Anterior cingulate cortex (tissue), 58 donors: Measurements from ENCODE around the gene POLR2H.
"Not testable (repeated sequence)": the region's sequence is repeated elsewhere in the genome, so short reads cannot be mapped to it uniquely, and the experiment has no call there.

Experiments
- DNase-seq, 58 donors: peaks; one replicate each; lab custom pipeline; 2025; lab: John Stamatoyannopoulos, UW

The POLR2H gene

GRCh38 chr3:184335291-184335660 is 26.2 kb upstream of the POLR2H start:
- no peak for DNase-seq

GRCh38 chr3:184335661-184336546 is 25.6 kb upstream of the POLR2H start:
- DNase-seq: peak; percentile 33 to 95 (median 83)

GRCh38 chr3:184336547-184337398 is 24.7 kb upstream of the POLR2H start:
- DNase-seq: peak in 31 of 58 donors; percentile 32 to 83 (median 57)

- DNase-seq: peak in 54 of 58 donors; percentile 24 to 89 (median 69)
Observed at GRCh38 chr3:184337399-184337714, 24.2 kb upstream of the POLR2H start, which contains the start of gene FAM131A. Gene FAM131A (plus strand): TSS chr3:184337600. CDS start chr3:184337631, 31 bp downstream.

- DNase-seq: peak in 1 of 58 donors; percentile 40
Observed at GRCh38 chr3:184337981-184338380, 23.5 kb upstream of the POLR2H start.

- DNase-seq: peak; percentile 14 to 94 (median 82)
Observed at GRCh38 chr3:184338511-184338945, 23.0 kb upstream of the POLR2H start.

GRCh38 chr3:184339001-184339400 is 22.5 kb upstream of the POLR2H start:
- DNase-seq: no peak

GRCh38 chr3:184339451-184340135 is 21.9 kb upstream of the POLR2H start:
- DNase-seq: not testable (repeated sequence)

- peak in 1 of 58 donors; percentile 5 for DNase-seq
Observed at GRCh38 chr3:184341925-184342324, 19.6 kb upstream of the POLR2H start.

- DNase-seq: no peak
Observed at GRCh38 chr3:184343200-184343876, 18.2 kb upstream of the POLR2H start.

GRCh38 chr3:184344579-184345316 is 16.8 kb upstream of the POLR2H start:
- DNase-seq: peak in 8 of 58 donors; percentile 18 to 54 (median 31)

GRCh38 chr3:184345317-184346144 is 16.0 kb upstream of the POLR2H start:
- DNase-seq: peak; percentile 29 to 96 (median 83)

- DNase-seq: peak in 1 of 58 donors; percentile 6
Observed at GRCh38 chr3:184346480-184347190, 14.9 kb upstream of the POLR2H start.

GRCh38 chr3:184347321-184348056 is 14.0 kb upstream of the POLR2H start:
- no peak for DNase-seq

- no peak for DNase-seq
Observed at GRCh38 chr3:184348057-184348382, 13.5 kb upstream of the POLR2H start.

- DNase-seq: peak in 14 of 58 donors; percentile 11 to 44 (median 27)
Observed at GRCh38 chr3:184349563-184350470, 11.7 kb upstream of the POLR2H start.
